Choroid plexus epithelial cell (primary cell): Measurements from ENCODE around the gene SLC38A11.

Experiments used
- DNase-seq: peaks from one replicate; pipeline ENCODE4 v3.0.0-alpha.2; 2010; ENCODE audit warnings: low read depth
- H3K4me3 ChIP-seq: 2 replicates; pipeline ENCODE4 v1.5.1; 2011; ENCODE audit warnings: low read depth, mild to moderate bottlenecking, control low read depth, low read length, moderate library complexity
- CTCF ChIP-seq: conservative IDR thresholded peaks from 2 replicates; pipeline ENCODE4 v1.5.1; 2011; ENCODE audit warnings: low read depth, mild to moderate bottlenecking, control low read depth, inconsistent platforms, low read length, moderate library complexity

Gene SLC38A11

GRCh38 chr2:164972216-164972615, 16.9 kb upstream of the SLC38A11 start:
- no peak for DNase-seq
- no peak overlapping the region for H3K4me3 ChIP-seq
- no peak for TF ChIP-seq CTCF

DNA sequence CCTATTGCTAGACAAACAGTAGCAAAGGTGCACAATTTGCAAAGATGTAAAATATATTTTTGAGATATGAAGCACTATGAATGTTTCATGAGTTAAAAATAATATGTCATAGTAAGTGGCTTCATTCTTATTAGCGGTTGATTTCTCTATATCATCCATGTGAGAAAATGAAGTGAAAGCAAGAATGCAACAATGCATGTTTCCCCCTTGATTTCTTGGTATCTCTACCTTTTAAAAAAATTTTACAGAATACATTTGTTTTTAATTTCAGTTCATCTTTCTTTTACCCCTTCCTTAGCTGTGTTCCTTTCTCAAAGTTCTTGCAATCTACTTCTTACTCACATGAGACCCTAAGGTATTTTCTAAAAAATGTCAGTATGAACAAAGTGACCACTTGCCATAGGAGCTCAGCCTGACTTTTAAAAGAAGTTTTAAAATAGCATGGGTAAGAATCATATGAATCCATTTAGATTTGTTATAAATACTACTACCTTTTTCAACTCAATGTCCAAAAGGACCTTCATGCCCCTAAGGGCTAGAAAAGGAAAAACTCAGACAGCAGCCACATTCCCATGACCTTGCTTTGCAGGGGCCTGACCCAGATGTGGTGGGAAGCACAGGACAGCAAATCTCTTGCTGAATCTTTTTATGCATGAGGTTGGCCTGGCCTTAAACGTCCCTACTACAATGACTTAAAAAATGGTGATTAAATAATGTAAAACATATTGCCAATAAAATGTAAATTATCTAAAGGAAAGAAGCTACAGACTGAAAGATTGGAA, 14.8 kb upstream of the SLC38A11 start:
- no peak for DNase-seq
- H3K4me3 ChIP-seq = no peak overlapping the region
- no peak for TF ChIP-seq CTCF

DNA sequence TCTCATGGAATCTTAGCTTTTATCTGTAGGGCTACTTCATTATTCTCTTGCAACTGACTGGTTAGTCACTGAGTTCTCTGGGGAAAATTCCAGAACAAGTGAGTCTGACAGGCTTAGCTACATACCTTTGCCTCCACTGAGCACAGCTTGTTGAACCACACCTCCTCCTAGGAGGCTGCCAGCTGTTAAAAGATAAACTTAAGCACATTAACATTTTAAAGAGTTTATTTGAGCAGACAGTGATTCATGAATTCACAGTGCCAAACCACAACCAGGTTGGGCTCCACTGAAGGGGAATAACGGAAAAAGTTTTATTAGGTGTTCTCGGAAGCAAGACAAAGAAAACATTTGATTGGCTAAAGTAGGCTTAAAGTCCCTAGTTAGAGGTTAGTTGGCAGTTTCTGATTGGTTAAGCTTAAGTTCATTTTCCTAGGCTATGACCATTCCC, 12.5 kb upstream of the SLC38A11 start:
- DNase-seq = peak; percentile 93
- TF ChIP-seq CTCF = no peak

GRCh38 chr2:164967361-164967760, 12.0 kb upstream of the SLC38A11 start:
- H3K4me3 ChIP-seq = no peak overlapping the region
- TF ChIP-seq CTCF = no peak
- DNase-seq = no peak

More for the DNA sequence above, 12.5 kb upstream of the SLC38A11 start:
- no peak overlapping the region for H3K4me3 ChIP-seq

GRCh38 chr2:164964700-164965099, 9.4 kb upstream of the SLC38A11 start:
- no peak for TF ChIP-seq CTCF
- no peak for DNase-seq
- H3K4me3 ChIP-seq = no peak overlapping the region

DNA sequence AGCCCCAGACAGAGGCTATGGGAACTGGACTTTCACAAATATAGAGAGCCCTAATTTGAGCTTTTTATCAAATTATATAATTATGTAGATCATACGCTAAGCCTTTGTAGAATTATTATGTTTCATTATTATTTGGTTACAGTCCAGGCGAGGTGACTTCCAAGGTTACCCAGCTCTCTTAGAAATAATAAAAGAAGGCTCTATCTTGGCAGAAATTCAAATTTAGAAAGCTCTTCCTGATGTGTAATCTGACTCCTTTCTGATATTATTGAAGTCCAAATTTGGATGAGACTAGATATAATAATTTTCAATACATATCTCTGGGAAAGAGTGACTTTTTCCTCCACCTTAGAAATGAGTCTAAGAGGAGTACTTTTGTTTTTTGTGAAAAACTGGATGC, 4.8 kb upstream of the SLC38A11 start:
- no peak overlapping the region for H3K4me3 ChIP-seq
- peak; percentile 59 for DNase-seq
- no peak for TF ChIP-seq CTCF

DNA sequence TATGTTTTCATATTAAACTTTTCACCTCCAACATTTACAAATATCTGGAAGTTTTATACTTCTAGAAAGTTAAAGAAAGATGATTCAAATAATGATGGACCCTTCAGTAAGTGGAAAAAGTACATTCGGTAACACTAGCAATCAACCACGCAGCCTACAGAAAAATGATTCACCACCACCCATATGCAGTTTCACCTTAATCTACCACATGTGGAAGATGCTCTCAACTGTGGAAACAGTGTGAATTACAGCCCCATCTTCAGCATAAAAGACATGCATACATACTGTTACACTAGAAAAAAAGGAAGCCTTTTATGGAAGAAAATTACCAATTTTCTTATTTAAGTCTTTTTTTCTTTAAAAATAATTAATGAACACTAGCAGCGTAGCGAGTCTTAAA, 1.1 kb downstream of the SLC38A11 start:
- no peak for TF ChIP-seq CTCF
- no peak for DNase-seq
- H3K4me3 ChIP-seq = no peak overlapping the region
